ENCODE measurements around the gene HDAC8. TPM values are rescaled to one million over a fixed set of nuclear protein-coding genes. Genes with fewer than 3 reads are reported as not detected.

Gene HDAC8
- total RNA-seq, 4 donors from 2014 or later = 13.8 to 19.3 (median 18.2) TPM

DNA sequence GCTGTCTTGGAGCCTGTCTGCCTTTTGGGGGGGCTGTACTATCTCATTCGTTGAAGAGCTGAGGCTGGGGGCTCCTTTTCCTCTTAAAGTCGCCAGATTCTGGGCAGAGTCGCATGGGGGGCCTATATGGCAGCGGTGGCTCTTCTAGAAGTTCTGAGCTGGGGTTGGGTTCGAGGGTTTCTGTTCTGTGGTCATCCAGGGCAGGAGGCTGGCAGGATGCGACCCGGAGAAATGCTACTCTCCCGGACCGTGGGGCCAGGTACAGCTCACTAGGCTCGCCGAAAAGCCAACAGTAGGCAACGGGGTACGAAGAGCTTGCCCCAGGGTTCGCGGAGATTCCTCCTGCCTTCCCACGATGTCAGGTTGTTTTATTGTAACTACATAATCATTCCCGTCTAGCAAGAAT lies 265.0 kb downstream of the HDAC8 start:
- no peak for DNase-seq (ENCODE audit: low spot score in 2 of 2)
- WGBS, 2 donors = 3 to 29% methylated on average over 11 to 17 of the region's 17 CpGs
- intact Hi-C loops (cut with DNase I; ENCODE audit: low total_unique reads) = no loop called here
- TF ChIP-seq POLR2A (IDR thresholded peaks at IDR 0.05) (no peak), CTCF (IDR thresholded peaks at IDR 0.05) (no peak)
- H3K4me3 ChIP-seq (ENCODE audit: low read depth, poor library complexity, severe bottlenecking) = no peak overlapping the region

DNA sequence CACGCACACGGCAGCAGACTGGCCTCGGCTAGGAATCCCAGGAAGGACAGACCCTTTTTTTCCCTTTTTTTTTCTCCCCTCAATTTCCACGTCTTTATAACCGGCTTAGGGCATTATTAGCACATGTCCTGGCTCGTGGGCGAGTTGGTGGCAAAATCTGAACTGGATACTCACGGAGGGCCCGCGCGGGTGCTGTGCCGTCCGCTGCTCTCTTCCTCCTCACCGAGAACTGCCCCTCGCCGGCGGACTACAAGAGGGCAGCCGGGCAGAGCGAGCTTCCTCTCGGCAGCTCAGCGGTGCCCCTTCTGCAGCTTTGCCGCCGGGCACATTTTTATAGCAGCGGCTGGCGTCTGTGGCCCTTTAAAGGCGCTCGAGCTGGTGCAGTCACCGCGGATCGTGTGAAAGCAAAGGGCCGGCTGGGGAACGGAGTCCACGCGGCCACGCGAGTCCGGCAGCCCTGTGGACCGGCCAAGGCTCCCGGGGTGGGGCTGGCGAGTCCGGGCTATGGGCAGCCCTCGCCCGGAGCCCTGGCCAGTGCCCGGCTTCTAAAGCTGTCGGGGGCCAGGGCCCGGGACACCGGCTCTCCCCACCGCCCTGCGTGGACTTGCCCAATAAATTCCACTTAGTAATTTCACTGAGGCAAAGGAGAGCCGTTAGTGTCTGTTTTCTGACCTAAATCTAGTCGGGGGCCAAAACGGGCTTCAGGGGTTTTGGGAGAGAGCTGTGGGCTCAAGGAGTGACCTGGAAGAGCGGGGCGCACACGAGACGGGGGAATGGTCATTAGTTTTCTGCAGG lies 265.6 kb downstream of the HDAC8 start:
- TF ChIP-seq POLR2A (IDR thresholded peaks at IDR 0.05) (no peak), CTCF (IDR thresholded peaks at IDR 0.05) (no peak)
- 2 to 13% methylated on average over 8 to 47 of the region's 56 CpGs for WGBS, 2 donors
- peak in 1 of 2 donors; percentile 18 for DNase-seq (ENCODE audit: low spot score in 2 of 2)
- peak overlapping the region; percentile 25 for H3K4me3 ChIP-seq (ENCODE audit: low read depth, poor library complexity, severe bottlenecking)
- intact Hi-C loops (cut with DNase I; ENCODE audit: low total_unique reads) = no loop called here

GRCh38 chrX:72306085-72306801 lies 266.4 kb downstream of the HDAC8 start:
- TF ChIP-seq POLR2A (IDR thresholded peaks at IDR 0.05) = no peak
- TF ChIP-seq CTCF (IDR thresholded peaks at IDR 0.05) = no peak
- DNase-seq (ENCODE audit: low spot score in 2 of 2) = no peak
- H3K4me3 ChIP-seq (ENCODE audit: low read depth, poor library complexity, severe bottlenecking) = no peak overlapping the region
- intact Hi-C loops (cut with DNase I; ENCODE audit: low total_unique reads) = no loop called here
- WGBS, 2 donors = 3 to 9% methylated on average over 11 to 58 of the region's 92 CpGs

DNA sequence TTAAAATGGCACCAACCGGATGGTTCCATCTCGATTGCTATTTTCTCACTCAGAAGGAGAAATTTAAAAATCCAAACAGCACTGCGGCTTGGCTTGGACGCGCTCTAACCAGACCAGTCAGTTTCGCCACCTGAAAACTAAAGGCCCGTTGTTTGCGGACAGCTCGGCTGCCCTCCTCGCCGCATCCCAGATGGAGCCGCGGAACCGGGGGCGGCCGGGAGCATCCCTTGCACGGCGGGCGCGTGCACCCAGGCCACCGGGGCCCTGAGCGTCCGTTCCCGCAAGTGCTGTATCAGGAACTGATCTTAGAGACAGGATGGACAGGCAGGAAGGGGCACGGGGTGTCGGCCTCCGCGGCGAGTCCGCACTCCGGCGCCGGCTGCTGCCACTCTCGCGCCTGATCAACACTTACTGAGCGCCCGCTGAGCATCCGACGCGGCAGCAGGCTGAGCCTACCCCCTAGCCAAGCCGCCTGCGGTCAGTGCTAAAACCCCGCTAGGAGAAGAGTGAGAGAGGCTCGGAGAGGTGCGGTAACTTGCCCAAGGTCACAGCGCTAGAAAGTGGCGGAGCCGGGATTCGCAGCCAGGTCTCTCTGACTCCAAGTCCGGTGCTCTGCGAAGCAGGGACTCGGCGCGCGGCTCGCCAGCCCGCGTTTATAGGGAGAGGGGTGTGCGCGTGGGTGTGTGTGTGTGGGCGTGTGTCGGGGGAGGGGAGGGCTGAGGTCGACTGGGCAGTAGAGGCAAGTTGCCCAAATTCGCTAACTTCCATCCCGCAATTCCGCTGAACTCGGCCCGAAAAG lies 267.2 kb downstream of the HDAC8 start, which contains the start of gene CITED1:
TSS of gene CITED1 (minus strand) at position 629 of the 799 bp plus-strand sequence. CDS start 3,045 bp downstream, outside the sequence.
- H3K4me3 ChIP-seq (ENCODE audit: low read depth, poor library complexity, severe bottlenecking) = no peak within 1 kb of the TSS
- WGBS, 2 donors = 0 to 11% methylated on average over 37 to 49 of the region's 68 CpGs
- no peak for TF ChIP-seq CTCF (IDR thresholded peaks at IDR 0.05)
- no peak for TF ChIP-seq POLR2A (IDR thresholded peaks at IDR 0.05)
- DNase-seq (ENCODE audit: low spot score in 2 of 2) = no peak
- intact Hi-C loops (cut with DNase I; ENCODE audit: low total_unique reads) = no loop called here

GRCh38 chrX:72304877-72305276 lies 267.8 kb downstream of the HDAC8 start:
- WGBS, 2 donors = 3 to 7% methylated on average over 26 of the region's 26 CpGs
- no peak overlapping the region for H3K4me3 ChIP-seq (ENCODE audit: low read depth, poor library complexity, severe bottlenecking)
- intact Hi-C loops (cut with DNase I; ENCODE audit: low total_unique reads) = no loop called here
- TF ChIP-seq CTCF (IDR thresholded peaks at IDR 0.05) (no peak), POLR2A (IDR thresholded peaks at IDR 0.05) (no peak)
- no peak for DNase-seq (ENCODE audit: low spot score in 2 of 2)

Data from lower leg skin (tissue), 4 donors.